Measurements from ENCODE around the gene MRPS5.

DNA sequence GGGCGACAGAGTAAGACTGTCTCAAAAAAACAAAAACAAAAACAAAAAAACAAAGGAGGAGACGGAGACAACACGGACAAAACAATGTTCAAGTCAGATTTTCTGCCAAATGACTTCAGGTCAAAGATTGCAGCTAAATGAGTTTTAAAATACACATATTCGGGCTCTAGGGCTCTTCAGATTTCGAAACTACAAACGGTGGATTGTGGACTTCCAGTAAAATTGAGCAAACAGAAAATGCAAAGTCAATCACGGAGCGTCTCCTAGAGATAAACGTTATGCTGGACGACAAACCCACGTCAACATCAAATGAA, 558 bp downstream of the MRPS5 start:
- TF ChIP-seq, protein P1, sequence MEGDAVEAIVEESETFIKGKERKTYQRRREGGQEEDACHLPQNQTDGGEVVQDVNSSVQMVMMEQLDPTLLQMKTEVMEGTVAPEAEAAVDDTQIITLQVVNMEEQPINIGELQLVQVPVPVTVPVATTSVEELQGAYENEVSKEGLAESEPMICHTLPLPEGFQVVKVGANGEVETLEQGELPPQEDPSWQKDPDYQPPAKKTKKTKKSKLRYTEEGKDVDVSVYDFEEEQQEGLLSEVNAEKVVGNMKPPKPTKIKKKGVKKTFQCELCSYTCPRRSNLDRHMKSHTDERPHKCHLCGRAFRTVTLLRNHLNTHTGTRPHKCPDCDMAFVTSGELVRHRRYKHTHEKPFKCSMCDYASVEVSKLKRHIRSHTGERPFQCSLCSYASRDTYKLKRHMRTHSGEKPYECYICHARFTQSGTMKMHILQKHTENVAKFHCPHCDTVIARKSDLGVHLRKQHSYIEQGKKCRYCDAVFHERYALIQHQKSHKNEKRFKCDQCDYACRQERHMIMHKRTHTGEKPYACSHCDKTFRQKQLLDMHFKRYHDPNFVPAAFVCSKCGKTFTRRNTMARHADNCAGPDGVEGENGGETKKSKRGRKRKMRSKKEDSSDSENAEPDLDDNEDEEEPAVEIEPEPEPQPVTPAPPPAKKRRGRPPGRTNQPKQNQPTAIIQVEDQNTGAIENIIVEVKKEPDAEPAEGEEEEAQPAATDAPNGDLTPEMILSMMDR (IDR thresholded peaks at IDR 0.05; ENCODE audit: low read length): no peak
- TF ChIP-seq EZH2 (IDR thresholded peaks at IDR 0.05; ENCODE audit: borderline replicate concordance, low read length): no peak
